Vagina (tissue), 2 donors: ENCODE results near the gene OR2AJ1.

Experiments
- POLR2A ChIP-seq, 2 donors: fragments of 450-650 bp; IDR thresholded peaks; one replicate each; pipeline ENCODE4 v1.6.1; 2017; ENCODE audit warnings: antibody characterized with exemption in 2 of 2, mild to moderate bottlenecking in 2 of 2, moderate library complexity in 2 of 2
- POLR2AphosphoS5 ChIP-seq, 2 donors: sonication (generic); formaldehyde crosslinking; IDR thresholded peaks; one replicate each; pipeline ENCODE4 v1.9.0; 2017; ENCODE audit warnings: antibody characterized with exemption in 2 of 2, mild to moderate bottlenecking in 2 of 2, low read depth in 1 of 2; ENCODE audit not compliant: insufficient read depth in 1 of 2
- TF ChIP-seq, protein P1 (sequence below), 3 experiments: fragments of 450-650 bp in 2 of 3; fragments of 200-600 bp in 1 of 3; sonication (generic) in 1 of 3; IDR thresholded peaks; one replicate each; pipeline ENCODE4 v1.5.1; 2017 to 2019; ENCODE audit warnings: antibody characterized with exemption in 3 of 3, mild to moderate bottlenecking in 2 of 3, moderate library complexity in 2 of 3

GRCh38 chr1:247895163-247895637 is 29.5 kb upstream of the OR2AJ1 start, which contains the start of gene OR2W3:
- TF ChIP-seq, protein P1, sequence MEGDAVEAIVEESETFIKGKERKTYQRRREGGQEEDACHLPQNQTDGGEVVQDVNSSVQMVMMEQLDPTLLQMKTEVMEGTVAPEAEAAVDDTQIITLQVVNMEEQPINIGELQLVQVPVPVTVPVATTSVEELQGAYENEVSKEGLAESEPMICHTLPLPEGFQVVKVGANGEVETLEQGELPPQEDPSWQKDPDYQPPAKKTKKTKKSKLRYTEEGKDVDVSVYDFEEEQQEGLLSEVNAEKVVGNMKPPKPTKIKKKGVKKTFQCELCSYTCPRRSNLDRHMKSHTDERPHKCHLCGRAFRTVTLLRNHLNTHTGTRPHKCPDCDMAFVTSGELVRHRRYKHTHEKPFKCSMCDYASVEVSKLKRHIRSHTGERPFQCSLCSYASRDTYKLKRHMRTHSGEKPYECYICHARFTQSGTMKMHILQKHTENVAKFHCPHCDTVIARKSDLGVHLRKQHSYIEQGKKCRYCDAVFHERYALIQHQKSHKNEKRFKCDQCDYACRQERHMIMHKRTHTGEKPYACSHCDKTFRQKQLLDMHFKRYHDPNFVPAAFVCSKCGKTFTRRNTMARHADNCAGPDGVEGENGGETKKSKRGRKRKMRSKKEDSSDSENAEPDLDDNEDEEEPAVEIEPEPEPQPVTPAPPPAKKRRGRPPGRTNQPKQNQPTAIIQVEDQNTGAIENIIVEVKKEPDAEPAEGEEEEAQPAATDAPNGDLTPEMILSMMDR (IDR thresholded peaks at IDR 0.05) = no peak
- TF ChIP-seq POLR2AphosphoS5 (IDR thresholded peaks at IDR 0.05; ENCODE audit: insufficient read depth in 1 of 2, low read depth in 1 of 2) (no peak), POLR2A (IDR thresholded peaks at IDR 0.05) (no peak)
